OCI-LY7 (cell line): ENCODE measurements around the gene KLHL34. TPM values are rescaled to one million over a fixed set of nuclear protein-coding genes. Genes with fewer than 3 reads are reported as not detected.

Source experiments
- Bru-seq: library from RNA; stranded (reverse); fragments of 400-500 nt; gene quantifications from one replicate; lab custom pipeline; 2021; lab: Mats Ljungman, UMichigan
- BruChase-seq, 2 experiments: library from RNA; stranded (reverse); fragments of 400-500 nt; gene quantifications; one replicate each; lab custom pipeline; 2021; lab: Mats Ljungman, UMichigan
- BruUV-seq: library from RNA; stranded (reverse); fragments of 400-500 nt; replicated peaks from 2 replicates; lab custom pipeline; 2021; lab: Mats Ljungman, UMichigan
- CTCF ChIA-PET: fragments of 300-600 bp; sonication (Branson Sonifier 250); formaldehyde crosslinking; loops from one replicate; lab custom pipeline; 2022; ENCODE audit warnings: antibody characterized with exemption; ENCODE audit not compliant: unreplicated experiment; lab: Charles Lee
- POLR2A ChIA-PET: fragments of 300-600 bp; sonication (Branson Sonifier 250); formaldehyde crosslinking; loops from one replicate; lab custom pipeline; 2022; ENCODE audit warnings: antibody characterized with exemption; lab: Charles Lee
- DNase-seq: peaks from one replicate; pipeline ENCODE4 v3.0.0-alpha.2; 2015; ENCODE audit warnings: low spot score
- H2AFZ ChIP-seq: fragments of 200-600 bp; sonication (generic), shearing (Covaris generic); 2 replicates; pipeline ENCODE4 v1.6.1; 2014; ENCODE audit warnings: mild to moderate bottlenecking, antibody characterized with exemption, low read length, moderate library complexity
- H3K27ac ChIP-seq: fragments of 200-600 bp; sonication (generic); 2 replicates; pipeline ENCODE4 v1.5.1; 2014; ENCODE audit warnings: mixed run types, low read depth, mild to moderate bottlenecking, moderate library complexity, low read length, inconsistent platforms; ENCODE audit not compliant: poor library complexity, severe bottlenecking
- H3K36me3 ChIP-seq: fragments of 200-600 bp; sonication (generic); 2 replicates; pipeline ENCODE4 v1.6.1; 2014; ENCODE audit warnings: mild to moderate bottlenecking, antibody characterized with exemption, low read length, moderate library complexity, mixed read lengths; ENCODE audit not compliant: insufficient read depth
- H3K4me1 ChIP-seq: fragments of 200-600 bp; sonication (generic); 2 replicates; pipeline ENCODE4 v1.5.1; 2014; ENCODE audit warnings: mild to moderate bottlenecking, low read length; ENCODE audit not compliant: insufficient read depth, poor library complexity, severe bottlenecking
- H3K4me2 ChIP-seq: fragments of 200-600 bp; sonication (generic); 2 replicates; pipeline ENCODE4 v1.6.1; 2014; ENCODE audit warnings: mild to moderate bottlenecking, low read length
- H3K4me3 ChIP-seq: fragments of 200-600 bp; sonication (generic); 2 replicates; pipeline ENCODE4 v1.5.1; 2014; ENCODE audit warnings: mild to moderate bottlenecking, low read depth, low read length; ENCODE audit not compliant: poor library complexity, severe bottlenecking
- H3K79me2 ChIP-seq: fragments of 200-600 bp; sonication (generic); 2 replicates; pipeline ENCODE4 v1.6.1; 2016; ENCODE audit warnings: low read depth, mild to moderate bottlenecking, low read length, moderate library complexity, mixed read lengths; ENCODE audit not compliant: insufficient read depth
- H3K9me2 ChIP-seq: fragments of 200-600 bp; sonication (generic); 2 replicates; pipeline ENCODE4 v1.6.1; 2016; ENCODE audit warnings: mild to moderate bottlenecking, low read length, mixed read lengths; ENCODE audit not compliant: insufficient read depth
- H3K9me3 ChIP-seq: fragments of 200-600 bp; sonication (generic); 2 replicates; pipeline ENCODE4 v1.6.1; 2014; ENCODE audit warnings: mild to moderate bottlenecking, mixed run types, low read length, mixed read lengths
- H4K20me1 ChIP-seq: fragments of 200-600 bp; sonication (generic); 2 replicates; pipeline ENCODE4 v1.6.1; 2014; ENCODE audit warnings: mild to moderate bottlenecking, antibody characterized with exemption, low read length, moderate library complexity, mixed read lengths; ENCODE audit not compliant: insufficient read depth
- EZH2phosphoT487 ChIP-seq: fragments of 200-600 bp; sonication (generic); IDR thresholded peaks from 2 replicates; pipeline ENCODE4 v1.6.1; 2018; ENCODE audit warnings: low read depth, borderline replicate concordance, mild to moderate bottlenecking, mixed run types, antibody characterized with exemption, low read length, moderate library complexity, mixed read lengths
- intact Hi-C: fragments of 100-400 bp; cut with micrococcal nuclease; formaldehyde crosslinking; loops from one replicate; pipeline ENCODE4 v1.10.0; 2022; ENCODE audit not compliant: unreplicated experiment
- long read RNA-seq: library from polyadenylated mRNA; stranded (forward); transcript quantifications from one replicate; pipeline ENCODE4 v2.0.0, GENCODE V29; 2022
- total RNA-seq, 2 experiments: library from RNA; depleted of rRNA in 1 of 2; stranded (reverse); fragments of >200 nt in 1 of 2; shearing (Covaris generic) in 1 of 2; gene quantifications; 2 replicates each; pipeline ENCODE4 v1.2.3, GENCODE V29; 2014 to 2022
- TF ChIP-seq, protein P1 (sequence below): fragments of 200-600 bp; sonication (generic); conservative IDR thresholded peaks from 2 replicates; pipeline ENCODE4 v1.5.1; 2014; ENCODE audit warnings: mild to moderate bottlenecking, antibody characterized with exemption, low read length, moderate library complexity, mixed read lengths

The KLHL34 gene
- not detected in 2 replicates for total RNA-seq (2014; rRNA removed; shearing (Covaris generic))
- not detected in 2 replicates for total RNA-seq (2022)
- Bru-seq, nascent RNA: not detected
- not detected for BruChase-seq, experiment 1, labeled RNA remaining after a 6-hour chase
- BruChase-seq, experiment 2, labeled RNA remaining after a 2-hour chase: not detected
- long read RNA-seq: 0 reads

GRCh38 chrX:21658152-21658737, at the start of gene KLHL34:
TSS of gene KLHL34 (minus strand) at chrX:21658330. CDS start at chrX:21657788, 542 bp downstream.
- no TSS peak for BruUV-seq
- intact Hi-C loops: no loop called here
- Histone ChIP-seq H3K4me3 (no peak within 1 kb of the TSS), H3K79me2 (no peaks in the 10 kb centered on the region), H2AFZ (no peak within 1 kb of the TSS), H3K27ac (no peak within 1 kb of the TSS), H3K9me3 (no peaks in the 10 kb centered on the region), H3K36me3 (no peaks in the 10 kb centered on the region), H3K9me2 (no peaks in the 10 kb centered on the region), H3K4me1 (no peaks in the 10 kb centered on the region), H3K4me2 (no peak within 1 kb of the TSS), H4K20me1 (no peaks in the 10 kb centered on the region)
- TF ChIP-seq, protein P1, sequence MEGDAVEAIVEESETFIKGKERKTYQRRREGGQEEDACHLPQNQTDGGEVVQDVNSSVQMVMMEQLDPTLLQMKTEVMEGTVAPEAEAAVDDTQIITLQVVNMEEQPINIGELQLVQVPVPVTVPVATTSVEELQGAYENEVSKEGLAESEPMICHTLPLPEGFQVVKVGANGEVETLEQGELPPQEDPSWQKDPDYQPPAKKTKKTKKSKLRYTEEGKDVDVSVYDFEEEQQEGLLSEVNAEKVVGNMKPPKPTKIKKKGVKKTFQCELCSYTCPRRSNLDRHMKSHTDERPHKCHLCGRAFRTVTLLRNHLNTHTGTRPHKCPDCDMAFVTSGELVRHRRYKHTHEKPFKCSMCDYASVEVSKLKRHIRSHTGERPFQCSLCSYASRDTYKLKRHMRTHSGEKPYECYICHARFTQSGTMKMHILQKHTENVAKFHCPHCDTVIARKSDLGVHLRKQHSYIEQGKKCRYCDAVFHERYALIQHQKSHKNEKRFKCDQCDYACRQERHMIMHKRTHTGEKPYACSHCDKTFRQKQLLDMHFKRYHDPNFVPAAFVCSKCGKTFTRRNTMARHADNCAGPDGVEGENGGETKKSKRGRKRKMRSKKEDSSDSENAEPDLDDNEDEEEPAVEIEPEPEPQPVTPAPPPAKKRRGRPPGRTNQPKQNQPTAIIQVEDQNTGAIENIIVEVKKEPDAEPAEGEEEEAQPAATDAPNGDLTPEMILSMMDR: no peak
- TF ChIP-seq EZH2phosphoT487: no peak
- POLR2A ChIA-PET: no interaction called here
- CTCF ChIA-PET: no interaction called here
- DNase-seq: no peak

GRCh38 chrX:21705225-21705624, 47.1 kb upstream of the KLHL34 start:
- ChIA-PET CTCF (no interaction called here), POLR2A (no interaction called here)

More at GRCh38 chrX:21705225-21705624, 47.1 kb upstream of the KLHL34 start:
- Histone ChIP-seq H4K20me1 (no peaks in the 10 kb centered on the region), H3K4me1 (no peaks in the 10 kb centered on the region), H3K27ac (no peak overlapping the region), H2AFZ (no peak overlapping the region), H3K9me2 (no peaks in the 10 kb centered on the region), H3K79me2 (no peaks in the 10 kb centered on the region), H3K9me3 (no peaks in the 10 kb centered on the region), H3K4me3 (no peak overlapping the region), H3K4me2 (no peak overlapping the region), H3K36me3 (no peaks in the 10 kb centered on the region)
- BruUV-seq: no TSS peak
- no peak for TF ChIP-seq EZH2phosphoT487
- TF ChIP-seq, protein P1: no peak
- DNase-seq: no peak
- intact Hi-C loops: no loop called here
